Measurements from ENCODE around the gene APBA3.

APBA3 gene

GRCh38 chr19:3796358-3796757, 34.9 kb upstream of the APBA3 start:
- H3K4me3 ChIP-seq (ENCODE audit: low read length): no peak overlapping the region
- H3K9ac ChIP-seq (ENCODE audit: low read length): no peak overlapping the region
- no peak for DNase-seq
- H3K79me2 ChIP-seq (ENCODE audit: low read length): no peaks in the 10 kb centered on the region
- H2AFZ ChIP-seq (ENCODE audit: low read length): no peak overlapping the region
- H3K4me1 ChIP-seq (ENCODE audit: low read length): no peaks in the 10 kb centered on the region
- no peaks in the 10 kb centered on the region for H3K36me3 ChIP-seq (replicated peaks; ENCODE audit: insufficient read depth, low read length)
- H3K27me3 ChIP-seq (replicated peaks; ENCODE audit: insufficient read depth, low read length): peaks cover 92% of the 10 kb centered on the region
- no peaks in the 10 kb centered on the region for H3K9me3 ChIP-seq (replicated peaks; ENCODE audit: insufficient read depth, low read length)
- no peak overlapping the region; the same call in 1 of the 2 replicates for H3K27ac ChIP-seq (ENCODE audit: low read length)
- H4K20me1 ChIP-seq (ENCODE audit: insufficient read depth, low read length): no peaks in the 10 kb centered on the region; the same call in 1 of the 2 replicates
- H3K4me2 ChIP-seq (ENCODE audit: low read depth, low read length): no peak overlapping the region
- H3F3A ChIP-seq (ENCODE audit: insufficient read depth, low read length): no peaks in the 10 kb centered on the region
- H3K9me2 ChIP-seq (replicated peaks; ENCODE audit: insufficient read depth, low read length): no peaks in the 10 kb centered on the region
- TF ChIP-seq EZH2 (optimal IDR thresholded peaks at IDR 0.05; ENCODE audit: low read depth, low read length) (no peak), CTCF (IDR thresholded peaks at IDR 0.05; ENCODE audit: low read length) (no peak), EZH2phosphoT487 (IDR thresholded peaks at IDR 0.05; ENCODE audit: low read length) (no peak)

- no peak overlapping the region for H3K4me3 ChIP-seq (ENCODE audit: low read length)
- no peak overlapping the region for H3K4me2 ChIP-seq (ENCODE audit: low read depth, low read length)
- H3K27ac ChIP-seq (ENCODE audit: low read length): no peak overlapping the region
- no peaks in the 10 kb centered on the region for H3F3A ChIP-seq (ENCODE audit: insufficient read depth, low read length)
- H3K4me1 ChIP-seq (ENCODE audit: low read length): no peaks in the 10 kb centered on the region
- H4K20me1 ChIP-seq (ENCODE audit: insufficient read depth, low read length): no peaks in the 10 kb centered on the region; the same call in 1 of the 2 replicates
- H3K9me3 ChIP-seq (replicated peaks; ENCODE audit: insufficient read depth, low read length): no peaks in the 10 kb centered on the region
- no peak for TF ChIP-seq EZH2 (optimal IDR thresholded peaks at IDR 0.05; ENCODE audit: low read depth, low read length)
- no peak for TF ChIP-seq EZH2phosphoT487 (IDR thresholded peaks at IDR 0.05; ENCODE audit: low read length)
- TF ChIP-seq CTCF (IDR thresholded peaks at IDR 0.05; ENCODE audit: low read length): no peak
- H2AFZ ChIP-seq (ENCODE audit: low read length): no peak overlapping the region
- H3K9ac ChIP-seq (ENCODE audit: low read length): no peak overlapping the region
- H3K79me2 ChIP-seq (ENCODE audit: low read length): no peaks in the 10 kb centered on the region
- no peaks in the 10 kb centered on the region for H3K36me3 ChIP-seq (replicated peaks; ENCODE audit: insufficient read depth, low read length)
- no peak for DNase-seq
- H3K27me3 ChIP-seq (replicated peaks; ENCODE audit: insufficient read depth, low read length): peaks cover 93% of the 10 kb centered on the region
- no peaks in the 10 kb centered on the region for H3K9me2 ChIP-seq (replicated peaks; ENCODE audit: insufficient read depth, low read length)
Measured at GRCh38 chr19:3793799-3794198, 32.3 kb upstream of the APBA3 start.

- Histone ChIP-seq H2AFZ (ENCODE audit: low read length) (no peak overlapping the region), H3K9me3 (replicated peaks; ENCODE audit: insufficient read depth, low read length) (no peaks in the 10 kb centered on the region), H3K4me3 (ENCODE audit: low read length) (no peak overlapping the region), H3K9ac (ENCODE audit: low read length) (no peak overlapping the region), H3K4me2 (ENCODE audit: low read depth, low read length) (no peak overlapping the region), H3K79me2 (ENCODE audit: low read length) (no peaks in the 10 kb centered on the region), H3K36me3 (replicated peaks; ENCODE audit: insufficient read depth, low read length) (no peaks in the 10 kb centered on the region), H3K27ac (ENCODE audit: low read length) (no peak overlapping the region), H3F3A (ENCODE audit: insufficient read depth, low read length) (no peaks in the 10 kb centered on the region), H4K20me1 (ENCODE audit: insufficient read depth, low read length) (no peaks in the 10 kb centered on the region; the same call in 1 of the 2 replicates), H3K9me2 (replicated peaks; ENCODE audit: insufficient read depth, low read length) (no peaks in the 10 kb centered on the region), H3K4me1 (ENCODE audit: low read length) (no peaks in the 10 kb centered on the region), H3K27me3 (replicated peaks; ENCODE audit: insufficient read depth, low read length) (peaks cover 91% of the 10 kb centered on the region)
- DNase-seq: no peak
- TF ChIP-seq CTCF (IDR thresholded peaks at IDR 0.05; ENCODE audit: low read length) (no peak), EZH2 (optimal IDR thresholded peaks at IDR 0.05; ENCODE audit: low read depth, low read length) (no peak), EZH2phosphoT487 (IDR thresholded peaks at IDR 0.05; ENCODE audit: low read length) (no peak)
Measured at GRCh38 chr19:3792114-3792513, 30.6 kb upstream of the APBA3 start.

Measured in MM.1S (cell line).